Frontal cortex (tissue), 4 donors: Measurements from ENCODE around the gene PPAT. TPM values are rescaled to one million over a fixed set of nuclear protein-coding genes. Genes with fewer than 3 reads are reported as not detected.

Experiments used
- DNase-seq, 2 donors: peaks; one replicate each; pipeline ENCODE4 v3.0.0; 2012; ENCODE audit warnings: low spot score in 2 of 2
- FAIRE-seq: peaks from 2 replicates; lab custom pipeline; 2012; peaks lifted over from hg19 to GRCh38; lab: Jason Lieb, UNC
- total RNA-seq: library from RNA; depleted of rRNA; stranded (reverse); fragments of >200 nt; gene quantifications from one replicate; pipeline ENCODE4 v1.2.3, GENCODE V29; 2014
- donor health status: control.
- donor health status: control.
- donor health status: control.

The PPAT gene
- total RNA-seq, 1 donor from 2014 or later: 24.9 TPM

GRCh38 chr4:56438766-56439165 is 3.4 kb upstream of the PPAT start:
- FAIRE-seq (no peak), DNase-seq (no peak)

- no peak for FAIRE-seq
- no peak for DNase-seq
Measured at GRCh38 chr4:56434599-56435139, 746 bp downstream of the PPAT start.

GRCh38 chr4:56433280-56433679 is 2.1 kb downstream of the PPAT start:
- no peak for DNase-seq
- no peak for FAIRE-seq

- DNase-seq (no peak), FAIRE-seq (no peak)
Measured at GRCh38 chr4:56430203-56430602, 5.2 kb downstream of the PPAT start.

- FAIRE-seq (no peak), DNase-seq (no peak)
Measured at GRCh38 chr4:56427179-56427578, 8.2 kb downstream of the PPAT start.

- no peak for DNase-seq
- no peak for FAIRE-seq
Measured at GRCh38 chr4:56426273-56426672, 9.1 kb downstream of the PPAT start.

GRCh38 chr4:56425518-56425917 is 9.9 kb downstream of the PPAT start:
- no peak for DNase-seq
- no peak for FAIRE-seq

GRCh38 chr4:56424697-56425514 is 10.5 kb downstream of the PPAT start:
- FAIRE-seq (peak; percentile 37), DNase-seq (peak in 1 of 2 donors; percentile 22)

- DNase-seq (no peak), FAIRE-seq (no peak)
Measured at GRCh38 chr4:56424176-56424575, 11.2 kb downstream of the PPAT start.

GRCh38 chr4:56417396-56417795 is 18.0 kb downstream of the PPAT start:
- no peak for FAIRE-seq
- no peak for DNase-seq

- FAIRE-seq (no peak), DNase-seq (no peak)
Measured at GRCh38 chr4:56416349-56416748, 19.1 kb downstream of the PPAT start.

GRCh38 chr4:56414135-56414670 is 21.2 kb downstream of the PPAT start:
- DNase-seq (no peak), FAIRE-seq (no peak)

GRCh38 chr4:56410247-56411062 is 25.0 kb downstream of the PPAT start:
- FAIRE-seq: peak; percentile 48
- DNase-seq: peak; percentile 28 to 58

- no peak for DNase-seq
- no peak for FAIRE-seq
Measured at GRCh38 chr4:56409511-56410090, 25.8 kb downstream of the PPAT start.

GRCh38 chr4:56408978-56409377 is 26.4 kb downstream of the PPAT start:
- DNase-seq: no peak
- FAIRE-seq: no peak

GRCh38 chr4:56406151-56406550 is 29.3 kb downstream of the PPAT start:
- FAIRE-seq (no peak), DNase-seq (no peak)

- no peak for FAIRE-seq
Measured at GRCh38 chr4:56405016-56405415, 30.4 kb downstream of the PPAT start.

GRCh38 chr4:56400560-56400959 is 34.9 kb downstream of the PPAT start:
- DNase-seq: no peak

More at GRCh38 chr4:56405016-56405415, 30.4 kb downstream of the PPAT start:
- no peak for DNase-seq

GRCh38 chr4:56391270-56391669 is 44.1 kb downstream of the PPAT start:
- DNase-seq: no peak
- FAIRE-seq: no peak

More at GRCh38 chr4:56400560-56400959, 34.9 kb downstream of the PPAT start:
- no peak for FAIRE-seq

- DNase-seq: no peak
- no peak for FAIRE-seq
Measured at GRCh38 chr4:56389558-56389957, 45.9 kb downstream of the PPAT start.
